Activated naive CD4-positive, alpha-beta T cell treated with Interleukin-2 at 50 U/mL for 16 hours (primary cell): ENCODE results near the gene BMAL2.

Experiments used
- DNase-seq: peaks from one replicate; pipeline ENCODE4 v3.0.0-alpha.2; 2020

BMAL2 gene

DNA sequence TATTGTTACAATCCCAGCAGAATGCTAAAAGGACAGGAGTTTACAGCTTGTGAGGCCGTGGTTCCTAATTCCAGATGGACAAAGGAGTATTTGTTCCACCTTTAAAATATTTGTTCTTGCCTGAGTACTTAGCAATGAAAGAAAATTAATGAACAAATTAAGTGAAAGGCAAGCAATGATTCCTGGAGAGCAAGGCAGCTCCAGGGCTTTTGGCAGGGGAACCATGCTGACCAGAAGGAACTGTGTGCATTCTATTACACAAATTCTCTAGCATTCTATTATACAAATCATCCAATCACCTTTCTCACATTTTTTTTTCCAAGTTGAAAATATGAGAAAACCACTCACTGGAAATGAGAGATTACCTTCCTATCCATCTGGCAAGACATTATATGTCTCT is 1.8 kb upstream of the BMAL2 start:
- no peak for DNase-seq

DNA sequence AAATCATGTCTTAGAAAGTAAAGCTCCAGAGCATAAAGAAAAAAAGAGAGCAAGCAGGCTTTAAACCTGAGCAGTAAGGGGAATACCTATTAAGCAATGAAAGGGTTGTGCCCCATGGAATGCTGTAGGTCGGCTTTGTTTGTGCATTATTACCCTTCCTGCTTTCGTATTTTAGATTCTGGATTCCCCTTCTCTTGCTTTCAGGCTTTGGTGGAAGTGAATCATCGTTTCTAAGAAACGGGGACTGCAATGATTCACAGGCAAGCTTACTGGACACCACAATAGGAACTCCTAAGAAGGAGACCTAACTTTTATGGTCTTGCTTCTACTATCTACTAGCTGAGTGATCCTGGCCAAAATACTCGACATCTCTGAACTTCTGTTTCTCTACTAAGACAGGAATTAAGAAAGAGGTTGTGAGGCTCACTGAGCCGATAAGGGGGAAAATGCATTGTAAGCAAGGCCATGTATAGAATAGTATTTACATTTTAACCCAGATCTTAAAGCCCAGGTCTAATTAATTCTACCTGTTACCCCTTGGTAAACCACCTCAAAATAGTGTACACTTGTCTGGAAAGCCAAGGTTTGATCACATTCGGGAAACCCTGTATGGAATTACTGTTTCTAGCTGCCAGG is 1.2 kb upstream of the BMAL2 start:
- peak; percentile 19 for DNase-seq

GRCh38 chr12:27331927-27332324 is 710 bp upstream of the BMAL2 start:
- DNase-seq = peak; percentile 2

- DNase-seq = no peak
Measured at GRCh38 chr12:27332407-27332713, 276 bp upstream of the BMAL2 start.

GRCh38 chr12:27333403-27334009 is 870 bp downstream of the BMAL2 start:
- DNase-seq = peak; percentile 44

GRCh38 chr12:27334042-27334720 is 1.5 kb downstream of the BMAL2 start:
- DNase-seq = no peak

- no peak for DNase-seq
Measured at GRCh38 chr12:27334721-27335082, 2.1 kb downstream of the BMAL2 start.

- no peak for DNase-seq
Measured at GRCh38 chr12:27335364-27336281, 3.0 kb downstream of the BMAL2 start.

- DNase-seq = no peak
Measured at GRCh38 chr12:27336282-27336653, 3.6 kb downstream of the BMAL2 start.

DNA sequence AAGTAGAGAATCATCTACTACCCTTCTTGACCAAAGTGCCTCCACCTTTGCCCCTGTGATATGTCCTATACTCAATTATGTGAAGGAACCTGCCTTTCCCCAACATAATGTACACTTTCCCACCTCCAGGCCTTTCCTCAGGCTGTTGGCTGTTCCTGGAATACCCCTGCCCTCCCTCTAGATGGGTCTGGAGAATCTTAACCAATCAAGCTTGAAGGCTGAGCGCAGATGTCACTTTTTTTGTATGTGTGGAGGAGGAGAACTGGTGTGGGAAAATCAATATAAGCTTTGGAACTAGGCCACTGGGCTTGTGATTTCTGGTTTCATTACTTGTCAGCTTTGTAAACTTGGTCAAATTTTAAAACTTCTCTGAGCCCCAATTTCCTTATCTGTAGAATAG is 4.7 kb downstream of the BMAL2 start:
- no peak for DNase-seq

DNA sequence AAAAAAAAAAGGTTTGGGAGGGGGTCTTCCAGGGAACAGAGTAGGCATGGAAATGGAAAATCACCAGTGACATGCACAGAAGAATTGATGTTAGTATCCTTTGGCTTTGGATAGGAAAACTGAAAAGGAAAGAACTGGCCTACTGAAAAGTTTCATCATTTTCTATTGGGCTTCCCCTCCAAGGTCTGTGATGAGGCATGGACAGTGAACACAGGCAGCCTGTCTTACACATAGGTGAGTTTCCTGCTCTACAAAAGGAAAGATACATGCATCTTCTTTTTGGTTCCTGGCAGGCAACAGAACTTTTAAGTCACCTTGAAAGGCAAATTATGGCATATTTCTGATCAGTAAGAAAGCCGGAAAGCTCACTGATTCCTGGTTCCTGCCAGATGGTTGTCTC is 5.8 kb downstream of the BMAL2 start:
- DNase-seq = no peak

- DNase-seq = no peak
Measured at GRCh38 chr12:27340971-27341370, 8.3 kb downstream of the BMAL2 start.

DNA sequence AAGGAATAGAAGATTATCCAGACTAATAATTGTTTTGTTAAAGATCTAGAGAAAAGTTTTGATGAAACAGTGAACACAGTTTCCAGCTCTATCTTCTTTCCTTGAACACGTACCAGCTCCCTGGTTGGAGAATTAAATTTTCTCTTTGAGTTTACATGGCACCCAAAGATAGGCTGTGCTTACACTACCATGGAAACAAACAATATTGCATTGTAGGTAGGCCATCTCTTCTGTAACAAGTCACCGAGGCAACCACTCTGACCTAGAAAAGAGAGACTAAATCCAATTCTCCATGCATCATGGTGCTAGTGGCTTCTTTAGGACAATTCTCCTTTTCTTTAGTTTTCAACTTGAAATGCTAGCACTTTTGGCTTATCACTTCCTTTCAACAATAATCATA is 9.9 kb downstream of the BMAL2 start:
- DNase-seq = no peak

- no peak for DNase-seq
Measured at GRCh38 chr12:27343255-27344000, 10.8 kb downstream of the BMAL2 start.

GRCh38 chr12:27344246-27344645 is 11.6 kb downstream of the BMAL2 start:
- no peak for DNase-seq

DNA sequence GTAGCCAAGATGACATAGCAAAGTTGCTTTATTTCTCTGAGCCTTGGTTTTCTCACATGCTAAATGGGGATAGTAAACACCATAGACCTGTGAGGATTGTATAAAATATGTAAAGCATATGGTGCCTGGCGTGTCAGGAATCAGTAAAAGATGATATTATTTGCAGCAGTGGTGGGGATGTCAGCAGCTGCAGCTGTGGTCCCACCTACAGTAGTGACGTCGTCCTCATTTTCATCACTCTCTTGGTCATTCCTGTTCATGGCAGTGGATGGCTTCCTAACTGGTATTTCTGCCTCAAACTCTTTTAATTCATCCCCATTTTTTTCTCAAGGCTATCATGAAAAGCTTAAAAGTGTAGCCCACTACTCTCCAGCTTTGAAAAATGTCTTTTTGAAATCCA is 12.1 kb downstream of the BMAL2 start:
- DNase-seq = no peak

DNA sequence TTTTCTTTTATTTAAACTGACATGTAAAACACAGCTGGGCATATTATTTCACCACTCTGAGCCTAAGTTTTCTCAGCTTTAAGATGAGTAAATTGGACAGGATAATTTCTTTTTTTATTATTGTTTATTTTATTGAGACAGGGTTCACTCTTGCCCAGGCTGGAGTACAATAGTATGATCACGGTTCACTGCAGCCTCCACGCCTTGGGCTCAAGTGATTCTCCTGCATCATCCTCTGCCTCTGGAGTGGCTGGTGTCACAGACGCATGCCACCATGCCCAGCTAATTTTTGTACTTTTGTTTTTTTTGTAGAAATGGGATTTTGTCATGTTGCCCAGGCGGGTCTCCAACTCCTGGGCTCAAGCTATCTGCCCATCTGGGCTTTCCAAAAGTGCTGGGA is 12.7 kb downstream of the BMAL2 start:
- DNase-seq = no peak

GRCh38 chr12:27347779-27348178 is 15.1 kb downstream of the BMAL2 start:
- no peak for DNase-seq

- no peak for DNase-seq
Measured at GRCh38 chr12:27351476-27351875, 18.8 kb downstream of the BMAL2 start.

- no peak for DNase-seq
Measured at GRCh38 chr12:27355486-27355885, 22.9 kb downstream of the BMAL2 start.

DNA sequence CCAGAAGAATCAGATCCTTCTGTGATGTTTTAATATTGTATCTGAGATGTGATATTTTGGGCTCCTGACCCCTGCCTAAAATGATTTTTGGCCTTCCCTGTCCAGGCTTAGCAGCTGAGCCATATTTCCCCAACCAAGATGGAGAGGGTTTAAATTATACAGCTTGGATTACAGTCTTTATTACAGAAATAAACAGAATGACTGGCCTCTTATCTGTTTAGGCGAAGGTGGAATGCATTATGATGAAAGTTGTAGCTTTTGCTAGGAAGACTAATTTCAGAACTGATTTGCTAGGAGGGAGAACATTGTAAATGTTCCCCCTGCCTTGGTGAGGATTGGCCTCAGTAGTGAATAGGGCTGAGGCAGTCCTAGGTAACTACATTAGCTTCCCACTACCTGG is 23.3 kb downstream of the BMAL2 start:
- DNase-seq = no peak

GRCh38 chr12:27359578-27360340 is 27.1 kb downstream of the BMAL2 start:
- no peak for DNase-seq
